GM12878 (cell line): ENCODE data around the gene FHL3. TPM values are rescaled to one million over a fixed set of nuclear protein-coding genes. Genes with fewer than 3 reads are reported as not detected.

Source experiments
- CHD4 ChIP-seq: fragments of 200-600 bp; sonication (generic); IDR thresholded peaks from 2 replicates; pipeline ENCODE4 v1.6.1; 2016; ENCODE audit warnings: mild to moderate bottlenecking
- EP300 ChIP-seq, 2 experiments: fragments of 150-350 bp in 1 of 2; IDR thresholded peaks; 2 replicates each; pipeline ENCODE4 v1.6.1; 2011 to 2012; ENCODE audit warnings: low read depth in 2 of 2, low read length in 2 of 2, borderline replicate concordance in 1 of 2, improper control_type of control experiment in 1 of 2, inconsistent platforms in 1 of 2; ENCODE audit not compliant: control insufficient read depth in 1 of 2
- FOS ChIP-seq: IDR thresholded peaks from 3 replicates; pipeline ENCODE4 v1.6.1; 2011; ENCODE audit warnings: borderline replicate concordance; ENCODE audit not compliant: insufficient read length; ENCODE audit errors: extremely low read depth
- GABPA ChIP-seq: IDR thresholded peaks from 2 replicates; pipeline ENCODE4 v1.6.1; 2014; ENCODE audit warnings: antibody characterized with exemption, low read depth, mild to moderate bottlenecking, inconsistent platforms
- JUNB ChIP-seq: IDR thresholded peaks from 2 replicates; pipeline ENCODE4 v1.6.1; 2016; ENCODE audit warnings: antibody characterized with exemption, mild to moderate bottlenecking
- KAT2A ChIP-seq: conservative IDR thresholded peaks from 2 replicates; pipeline ENCODE4 v1.6.1; 2011; ENCODE audit warnings: low read depth, low read length; ENCODE audit not compliant: control insufficient read depth
- KDM1A ChIP-seq: fragments of 200-600 bp; sonication (generic); IDR thresholded peaks from 2 replicates; pipeline ENCODE4 v1.6.1; 2016; ENCODE audit warnings: borderline replicate concordance
- MTA3 ChIP-seq: IDR thresholded peaks from 2 replicates; pipeline ENCODE4 v1.6.1; 2012; ENCODE audit warnings: low read length, inconsistent platforms, borderline replicate concordance
- PAX5 ChIP-seq: IDR thresholded peaks from 2 replicates; pipeline ENCODE4 v1.6.1; 2011; ENCODE audit warnings: low read depth, low read length, borderline replicate concordance
- RFX5 ChIP-seq: IDR thresholded peaks from 2 replicates; pipeline ENCODE4 v1.6.1; 2011; ENCODE audit warnings: low read depth, low read length, improper control_type of control experiment
- SIN3A ChIP-seq: IDR thresholded peaks from 2 replicates; pipeline ENCODE4 v1.6.1; 2012; ENCODE audit warnings: low read depth, low read length, improper control_type of control experiment
- SRF ChIP-seq, 2 experiments: IDR thresholded peaks; 2 replicates each; pipeline ENCODE4 v1.6.1; 2011; ENCODE audit warnings: low read depth in 2 of 2, low read length in 2 of 2, mild to moderate bottlenecking in 1 of 2, moderate library complexity in 1 of 2
- TAF1 ChIP-seq: IDR thresholded peaks from 2 replicates; pipeline ENCODE4 v1.6.1; 2011; ENCODE audit warnings: mild to moderate bottlenecking, low read depth, low read length, borderline replicate concordance
- ZBED1 ChIP-seq: IDR thresholded peaks from 2 replicates; pipeline ENCODE4 v1.6.1; 2016; ENCODE audit warnings: borderline replicate concordance
- polyA plus RNA-seq, 11 experiments: library from polyadenylated mRNA; depleted of rRNA in 4 of 11; unstranded in 6 of 11; stranded (reverse) in 5 of 11; fragments of >200 nt; fragmentation: Nextera tagmentation in 4 of 11; fragmentation: Illumina TruSeq in 1 of 11; extraction: Ambion mirVana in 4 of 11; extraction: Trizol in 1 of 11; gene quantifications; 1 replicate in 1 of 11; 2 replicates in 10 of 11; pipeline versions ENCODE4 v1.2.1 to v1.2.3, GENCODE V29; 2011 to 2016; ENCODE audit warnings: inconsistent platforms in 2 of 11, missing spikeins in 2 of 11, low read depth in 1 of 11
- total RNA-seq, 4 experiments: library from RNA; depleted of rRNA in 3 of 4; stranded (reverse); fragments of >200 nt in 3 of 4; fragmentation: Illumina TruSeq in 1 of 4; extraction: Trizol in 1 of 4; gene quantifications; 2 replicates each; pipeline versions ENCODE4 v1.2.1 to v1.2.3, GENCODE V29; 2013 to 2021
- TF ChIP-seq, protein P1 (sequence below): fragments of 450-650 bp; IDR thresholded peaks from 2 replicates; pipeline ENCODE4 v1.6.1; 2017; ENCODE audit warnings: mild to moderate bottlenecking, moderate library complexity
- TF ChIP-seq, protein P2 (sequence below): fragments of 450-650 bp; IDR thresholded peaks from 2 replicates; pipeline ENCODE4 v1.6.1; 2016; ENCODE audit warnings: mild to moderate bottlenecking
- TF ChIP-seq, protein P3 (sequence below): fragments of 450-650 bp; IDR thresholded peaks from 2 replicates; pipeline ENCODE4 v1.6.1; 2017; ENCODE audit warnings: low read depth, mild to moderate bottlenecking, moderate library complexity
- TF ChIP-seq, protein P4 (sequence below): fragments of 450-650 bp; IDR thresholded peaks from 2 replicates; pipeline ENCODE4 v1.6.1; 2016; ENCODE audit warnings: mild to moderate bottlenecking
- TF ChIP-seq, protein P5 (sequence below): fragments of 150-350 bp; IDR thresholded peaks from 2 replicates; pipeline ENCODE4 v1.6.1; 2014; ENCODE audit warnings: mild to moderate bottlenecking, low read depth, low read length

Gene FHL3
- total and polyA plus RNA-seq, 10 of the 15 experiments (the other 5 are each of a cell fraction or from before 2014, with no cell fraction given): 0.26 to 13.9 (median 7.9) TPM

DNA sequence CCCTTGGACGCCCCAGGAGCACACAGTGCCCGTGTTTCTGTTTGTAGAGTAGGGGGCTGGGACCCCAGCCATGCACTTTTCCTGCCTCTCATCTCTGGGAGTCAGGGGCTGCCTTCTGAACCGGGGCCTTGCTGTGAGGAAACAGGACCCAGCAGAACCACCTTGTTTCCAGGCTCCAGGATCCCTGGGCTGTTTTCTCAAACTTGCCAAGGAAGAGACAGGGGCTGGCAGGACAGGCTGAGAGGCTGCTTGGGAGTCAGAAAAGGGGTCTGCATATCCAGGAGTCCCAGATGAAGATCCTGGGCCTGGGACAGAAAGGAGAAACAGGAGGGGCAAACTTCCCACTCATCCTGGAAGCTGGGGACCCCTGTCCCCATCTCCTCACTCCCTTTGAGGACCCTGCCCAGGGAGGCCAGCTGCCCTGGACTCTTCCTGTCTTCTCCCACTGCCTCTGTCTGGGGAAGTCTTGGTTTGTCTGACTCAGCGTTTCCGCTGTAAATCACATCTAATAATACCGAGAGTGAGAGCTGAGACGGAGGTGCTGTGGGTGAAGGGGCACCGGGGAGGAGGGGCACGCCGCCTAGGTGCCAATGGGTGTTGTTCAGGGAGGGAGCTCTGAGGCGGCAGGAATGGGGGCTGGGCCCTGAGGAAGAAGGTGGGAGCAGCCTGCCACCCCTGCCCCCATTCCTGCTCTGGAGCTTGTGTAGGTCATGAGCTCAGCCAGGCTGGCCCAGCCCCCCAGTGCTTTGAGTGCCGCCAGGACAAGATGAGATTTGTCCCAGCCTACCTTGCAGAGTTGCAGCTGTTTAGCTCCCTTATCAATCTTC lies 24.6 kb upstream of the FHL3 start (continued):
- TF ChIP-seq, protein P1, sequence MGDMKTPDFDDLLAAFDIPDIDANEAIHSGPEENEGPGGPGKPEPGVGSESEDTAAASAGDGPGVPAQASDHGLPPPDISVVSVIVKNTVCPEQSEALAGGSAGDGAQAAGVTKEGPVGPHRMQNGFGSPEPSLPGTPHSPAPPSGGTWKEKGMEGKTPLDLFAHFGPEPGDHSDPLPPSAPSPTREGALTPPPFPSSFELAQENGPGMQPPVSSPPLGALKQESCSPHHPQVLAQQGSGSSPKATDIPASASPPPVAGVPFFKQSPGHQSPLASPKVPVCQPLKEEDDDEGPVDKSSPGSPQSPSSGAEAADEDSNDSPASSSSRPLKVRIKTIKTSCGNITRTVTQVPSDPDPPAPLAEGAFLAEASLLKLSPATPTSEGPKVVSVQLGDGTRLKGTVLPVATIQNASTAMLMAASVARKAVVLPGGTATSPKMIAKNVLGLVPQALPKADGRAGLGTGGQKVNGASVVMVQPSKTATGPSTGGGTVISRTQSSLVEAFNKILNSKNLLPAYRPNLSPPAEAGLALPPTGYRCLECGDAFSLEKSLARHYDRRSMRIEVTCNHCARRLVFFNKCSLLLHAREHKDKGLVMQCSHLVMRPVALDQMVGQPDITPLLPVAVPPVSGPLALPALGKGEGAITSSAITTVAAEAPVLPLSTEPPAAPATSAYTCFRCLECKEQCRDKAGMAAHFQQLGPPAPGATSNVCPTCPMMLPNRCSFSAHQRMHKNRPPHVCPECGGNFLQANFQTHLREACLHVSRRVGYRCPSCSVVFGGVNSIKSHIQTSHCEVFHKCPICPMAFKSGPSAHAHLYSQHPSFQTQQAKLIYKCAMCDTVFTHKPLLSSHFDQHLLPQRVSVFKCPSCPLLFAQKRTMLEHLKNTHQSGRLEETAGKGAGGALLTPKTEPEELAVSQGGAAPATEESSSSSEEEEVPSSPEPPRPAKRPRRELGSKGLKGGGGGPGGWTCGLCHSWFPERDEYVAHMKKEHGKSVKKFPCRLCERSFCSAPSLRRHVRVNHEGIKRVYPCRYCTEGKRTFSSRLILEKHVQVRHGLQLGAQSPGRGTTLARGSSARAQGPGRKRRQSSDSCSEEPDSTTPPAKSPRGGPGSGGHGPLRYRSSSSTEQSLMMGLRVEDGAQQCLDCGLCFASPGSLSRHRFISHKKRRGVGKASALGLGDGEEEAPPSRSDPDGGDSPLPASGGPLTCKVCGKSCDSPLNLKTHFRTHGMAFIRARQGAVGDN: peak; percentile 57
- peak; percentile 75 for TF ChIP-seq PAX5
- TF ChIP-seq TAF1: no peak
- TF ChIP-seq, protein P2, sequence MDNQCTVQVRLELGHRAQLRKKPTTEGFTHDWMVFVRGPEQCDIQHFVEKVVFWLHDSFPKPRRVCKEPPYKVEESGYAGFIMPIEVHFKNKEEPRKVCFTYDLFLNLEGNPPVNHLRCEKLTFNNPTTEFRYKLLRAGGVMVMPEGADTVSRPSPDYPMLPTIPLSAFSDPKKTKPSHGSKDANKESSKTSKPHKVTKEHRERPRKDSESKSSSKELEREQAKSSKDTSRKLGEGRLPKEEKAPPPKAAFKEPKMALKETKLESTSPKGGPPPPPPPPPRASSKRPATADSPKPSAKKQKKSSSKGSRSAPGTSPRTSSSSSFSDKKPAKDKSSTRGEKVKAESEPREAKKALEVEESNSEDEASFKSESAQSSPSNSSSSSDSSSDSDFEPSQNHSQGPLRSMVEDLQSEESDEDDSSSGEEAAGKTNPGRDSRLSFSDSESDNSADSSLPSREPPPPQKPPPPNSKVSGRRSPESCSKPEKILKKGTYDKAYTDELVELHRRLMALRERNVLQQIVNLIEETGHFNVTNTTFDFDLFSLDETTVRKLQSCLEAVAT: peak; percentile 45; the same call in 1 of the 2 replicates
- TF ChIP-seq, protein P3, sequence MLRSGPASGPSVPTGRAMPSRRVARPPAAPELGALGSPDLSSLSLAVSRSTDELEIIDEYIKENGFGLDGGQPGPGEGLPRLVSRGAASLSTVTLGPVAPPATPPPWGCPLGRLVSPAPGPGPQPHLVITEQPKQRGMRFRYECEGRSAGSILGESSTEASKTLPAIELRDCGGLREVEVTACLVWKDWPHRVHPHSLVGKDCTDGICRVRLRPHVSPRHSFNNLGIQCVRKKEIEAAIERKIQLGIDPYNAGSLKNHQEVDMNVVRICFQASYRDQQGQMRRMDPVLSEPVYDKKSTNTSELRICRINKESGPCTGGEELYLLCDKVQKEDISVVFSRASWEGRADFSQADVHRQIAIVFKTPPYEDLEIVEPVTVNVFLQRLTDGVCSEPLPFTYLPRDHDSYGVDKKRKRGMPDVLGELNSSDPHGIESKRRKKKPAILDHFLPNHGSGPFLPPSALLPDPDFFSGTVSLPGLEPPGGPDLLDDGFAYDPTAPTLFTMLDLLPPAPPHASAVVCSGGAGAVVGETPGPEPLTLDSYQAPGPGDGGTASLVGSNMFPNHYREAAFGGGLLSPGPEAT: peak; percentile 80
- TF ChIP-seq CHD4: no peak
- no peak for TF ChIP-seq FOS
- peak; percentile 96 for TF ChIP-seq MTA3
- TF ChIP-seq, protein P4, sequence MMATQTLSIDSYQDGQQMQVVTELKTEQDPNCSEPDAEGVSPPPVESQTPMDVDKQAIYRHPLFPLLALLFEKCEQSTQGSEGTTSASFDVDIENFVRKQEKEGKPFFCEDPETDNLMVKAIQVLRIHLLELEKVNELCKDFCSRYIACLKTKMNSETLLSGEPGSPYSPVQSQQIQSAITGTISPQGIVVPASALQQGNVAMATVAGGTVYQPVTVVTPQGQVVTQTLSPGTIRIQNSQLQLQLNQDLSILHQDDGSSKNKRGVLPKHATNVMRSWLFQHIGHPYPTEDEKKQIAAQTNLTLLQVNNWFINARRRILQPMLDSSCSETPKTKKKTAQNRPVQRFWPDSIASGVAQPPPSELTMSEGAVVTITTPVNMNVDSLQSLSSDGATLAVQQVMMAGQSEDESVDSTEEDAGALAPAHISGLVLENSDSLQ: no peak
- TF ChIP-seq EP300 (IDR thresholded peaks at IDR 0.05; ENCODE audit: borderline replicate concordance in 1 of 2, control insufficient read depth in 1 of 2, low read depth in 2 of 2, low read length in 2 of 2): peak; percentile 57 to 70; a peak in 3 of 4 replicates
- TF ChIP-seq KAT2A: no peak
- no peak for TF ChIP-seq KDM1A
- no peak for TF ChIP-seq SRF (IDR thresholded peaks at IDR 0.05; ENCODE audit: low read depth in 2 of 2, low read length in 2 of 2)
- no peak for TF ChIP-seq GABPA
- TF ChIP-seq SIN3A: no peak
- peak; percentile 86; the same call in 1 of the 2 replicates for TF ChIP-seq ZBED1
- peak; percentile 89 for TF ChIP-seq JUNB
- TF ChIP-seq, protein P5, sequence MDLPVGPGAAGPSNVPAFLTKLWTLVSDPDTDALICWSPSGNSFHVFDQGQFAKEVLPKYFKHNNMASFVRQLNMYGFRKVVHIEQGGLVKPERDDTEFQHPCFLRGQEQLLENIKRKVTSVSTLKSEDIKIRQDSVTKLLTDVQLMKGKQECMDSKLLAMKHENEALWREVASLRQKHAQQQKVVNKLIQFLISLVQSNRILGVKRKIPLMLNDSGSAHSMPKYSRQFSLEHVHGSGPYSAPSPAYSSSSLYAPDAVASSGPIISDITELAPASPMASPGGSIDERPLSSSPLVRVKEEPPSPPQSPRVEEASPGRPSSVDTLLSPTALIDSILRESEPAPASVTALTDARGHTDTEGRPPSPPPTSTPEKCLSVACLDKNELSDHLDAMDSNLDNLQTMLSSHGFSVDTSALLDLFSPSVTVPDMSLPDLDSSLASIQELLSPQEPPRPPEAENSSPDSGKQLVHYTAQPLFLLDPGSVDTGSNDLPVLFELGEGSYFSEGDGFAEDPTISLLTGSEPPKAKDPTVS: no peak
- no peak for TF ChIP-seq RFX5
